Measurements from ENCODE around the gene PPP2R2B. TPM values are rescaled to one million over a fixed set of nuclear protein-coding genes. Genes with fewer than 3 reads are reported as not detected.

PPP2R2B gene
- polyA plus RNA-seq, 2 of the 4 experiments (the other 2 are of a cell fraction): not detected

DNA sequence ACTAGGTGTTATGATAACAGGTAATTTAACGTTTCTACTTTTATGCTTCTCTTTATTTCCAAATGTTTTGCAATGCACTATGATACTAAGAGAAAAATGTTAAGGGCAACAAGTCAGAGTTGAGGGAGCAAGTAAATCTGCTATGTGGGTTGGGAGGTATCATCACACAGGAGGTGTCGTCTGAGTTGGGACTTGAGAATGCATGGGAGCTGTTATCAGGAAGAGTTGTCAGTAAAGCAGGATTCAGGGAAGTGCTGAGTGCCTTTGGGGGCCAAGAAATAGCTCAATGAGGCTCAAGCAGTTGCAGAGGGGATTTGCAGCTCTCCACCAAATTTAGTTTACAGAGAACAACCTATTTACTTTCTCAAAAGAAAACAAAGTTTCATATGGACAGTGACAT is 108.0 kb downstream of the PPP2R2B start:
- ChIA-PET POLR2A (no interaction called here), CTCF (no interaction called here)
- ATAC-seq: no peak
- Histone ChIP-seq H3K4me3 (no peak overlapping the region), H3K4me1 (no peaks in the 10 kb centered on the region), H3K9me3 (no peaks in the 10 kb centered on the region), H3K4me2 (no peak overlapping the region), H3K27ac (no peak overlapping the region)
- TF ChIP-seq ESRRA (IDR thresholded peaks at IDR 0.05; ENCODE audit: borderline replicate concordance, low read length) (no peak), CEBPB (IDR thresholded peaks at IDR 0.05) (no peak), TFCP2L1 (CRISPR knock-in tag; IDR thresholded peaks at IDR 0.05) (no peak), NPAS2 (CRISPR knock-in tag; IDR thresholded peaks at IDR 0.05; ENCODE audit: borderline replicate concordance) (no peak), MAFK (IDR thresholded peaks at IDR 0.05; ENCODE audit: partially characterized antibody) (no peak), SMC3 (IDR thresholded peaks at IDR 0.05) (no peak), HEYL (CRISPR knock-in tag; IDR thresholded peaks at IDR 0.05) (no peak), RFX5 (IDR thresholded peaks at IDR 0.05) (no peak)
- DNase-seq (ENCODE audit: low read depth in 1 of 2, low spot score in 1 of 2): no peak
- FAIRE-seq: no peak
- WGBS (ENCODE audit: missing lambda C conversion rate): under 1% methylated on average over 2 of the region's 2 CpGs

DNA sequence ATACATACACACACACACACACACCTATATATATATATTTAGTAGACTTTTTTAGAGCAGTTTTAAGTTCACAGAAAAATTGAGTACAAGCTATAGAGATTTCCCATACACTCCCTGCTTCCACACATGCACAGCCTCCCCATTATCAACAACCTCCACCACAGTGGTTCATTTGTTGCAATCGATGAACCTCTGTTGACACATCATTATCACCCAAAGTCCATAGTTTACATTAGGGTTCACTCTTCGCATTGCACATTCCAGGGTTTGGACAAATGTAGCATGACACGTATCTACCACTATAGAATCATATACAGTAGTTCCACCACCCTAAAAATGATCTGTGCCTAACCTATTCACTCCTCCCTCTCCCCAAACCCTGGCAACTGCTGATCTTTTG is 111.0 kb downstream of the PPP2R2B start:
- ChIA-PET CTCF (no interaction called here), POLR2A (no interaction called here)
- DNase-seq (ENCODE audit: low read depth in 1 of 2, low spot score in 1 of 2) (no peak), ATAC-seq (no peak), FAIRE-seq (no peak)
- Histone ChIP-seq H3K9me3 (no peaks in the 10 kb centered on the region), H3K4me3 (no peak overlapping the region), H3K4me1 (no peaks in the 10 kb centered on the region), H3K4me2 (no peak overlapping the region), H3K27ac (no peak overlapping the region)
- WGBS (ENCODE audit: missing lambda C conversion rate): 19% methylated on average over 3 of the region's 3 CpGs
- no peak for TF ChIP-seq TP53 (CRISPR knock-in tag; IDR thresholded peaks at IDR 0.05)
- no peak for TF ChIP-seq KDM5A (IDR thresholded peaks at IDR 0.05)
- no peak for TF ChIP-seq CHD2 (IDR thresholded peaks at IDR 0.05; ENCODE audit: low read length, partially characterized antibody)
- no peak for TF ChIP-seq FOSL2 (IDR thresholded peaks at IDR 0.05)
- TF ChIP-seq FOSL2 (CRISPR knock-in tag; IDR thresholded peaks at IDR 0.05): no peak
- TF ChIP-seq, protein P1, sequence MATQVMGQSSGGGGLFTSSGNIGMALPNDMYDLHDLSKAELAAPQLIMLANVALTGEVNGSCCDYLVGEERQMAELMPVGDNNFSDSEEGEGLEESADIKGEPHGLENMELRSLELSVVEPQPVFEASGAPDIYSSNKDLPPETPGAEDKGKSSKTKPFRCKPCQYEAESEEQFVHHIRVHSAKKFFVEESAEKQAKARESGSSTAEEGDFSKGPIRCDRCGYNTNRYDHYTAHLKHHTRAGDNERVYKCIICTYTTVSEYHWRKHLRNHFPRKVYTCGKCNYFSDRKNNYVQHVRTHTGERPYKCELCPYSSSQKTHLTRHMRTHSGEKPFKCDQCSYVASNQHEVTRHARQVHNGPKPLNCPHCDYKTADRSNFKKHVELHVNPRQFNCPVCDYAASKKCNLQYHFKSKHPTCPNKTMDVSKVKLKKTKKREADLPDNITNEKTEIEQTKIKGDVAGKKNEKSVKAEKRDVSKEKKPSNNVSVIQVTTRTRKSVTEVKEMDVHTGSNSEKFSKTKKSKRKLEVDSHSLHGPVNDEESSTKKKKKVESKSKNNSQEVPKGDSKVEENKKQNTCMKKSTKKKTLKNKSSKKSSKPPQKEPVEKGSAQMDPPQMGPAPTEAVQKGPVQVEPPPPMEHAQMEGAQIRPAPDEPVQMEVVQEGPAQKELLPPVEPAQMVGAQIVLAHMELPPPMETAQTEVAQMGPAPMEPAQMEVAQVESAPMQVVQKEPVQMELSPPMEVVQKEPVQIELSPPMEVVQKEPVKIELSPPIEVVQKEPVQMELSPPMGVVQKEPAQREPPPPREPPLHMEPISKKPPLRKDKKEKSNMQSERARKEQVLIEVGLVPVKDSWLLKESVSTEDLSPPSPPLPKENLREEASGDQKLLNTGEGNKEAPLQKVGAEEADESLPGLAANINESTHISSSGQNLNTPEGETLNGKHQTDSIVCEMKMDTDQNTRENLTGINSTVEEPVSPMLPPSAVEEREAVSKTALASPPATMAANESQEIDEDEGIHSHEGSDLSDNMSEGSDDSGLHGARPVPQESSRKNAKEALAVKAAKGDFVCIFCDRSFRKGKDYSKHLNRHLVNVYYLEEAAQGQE (IDR thresholded peaks at IDR 0.05): no peak
- TF ChIP-seq CEBPB (IDR thresholded peaks at IDR 0.05): no peak
- no peak for TF ChIP-seq RCOR1 (IDR thresholded peaks at IDR 0.05; ENCODE audit: low read depth, low read length)
- no peak for TF ChIP-seq RNF2 (IDR thresholded peaks at IDR 0.05; ENCODE audit: borderline replicate concordance, low read depth)
- TF ChIP-seq, protein P2, sequence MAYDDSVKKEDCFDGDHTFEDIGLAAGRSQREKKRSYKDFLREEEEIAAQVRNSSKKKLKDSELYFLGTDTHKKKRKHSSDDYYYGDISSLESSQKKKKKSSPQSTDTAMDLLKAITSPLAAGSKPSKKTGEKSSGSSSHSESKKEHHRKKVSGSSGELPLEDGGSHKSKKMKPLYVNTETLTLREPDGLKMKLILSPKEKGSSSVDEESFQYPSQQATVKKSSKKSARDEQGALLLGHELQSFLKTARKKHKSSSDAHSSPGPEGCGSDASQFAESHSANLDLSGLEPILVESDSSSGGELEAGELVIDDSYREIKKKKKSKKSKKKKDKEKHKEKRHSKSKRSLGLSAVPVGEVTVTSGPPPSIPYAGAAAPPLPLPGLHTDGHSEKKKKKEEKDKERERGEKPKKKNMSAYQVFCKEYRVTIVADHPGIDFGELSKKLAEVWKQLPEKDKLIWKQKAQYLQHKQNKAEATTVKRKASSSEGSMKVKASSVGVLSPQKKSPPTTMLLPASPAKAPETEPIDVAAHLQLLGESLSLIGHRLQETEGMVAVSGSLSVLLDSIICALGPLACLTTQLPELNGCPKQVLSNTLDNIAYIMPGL (CRISPR knock-in tag; IDR thresholded peaks at IDR 0.05; ENCODE audit: borderline replicate concordance): no peak
- TF ChIP-seq HEYL (CRISPR knock-in tag; IDR thresholded peaks at IDR 0.05): no peak
- TF ChIP-seq ZC3H11A (IDR thresholded peaks at IDR 0.05): no peak
- no peak for TF ChIP-seq ZSCAN20 (CRISPR knock-in tag; IDR thresholded peaks at IDR 0.05)

DNA sequence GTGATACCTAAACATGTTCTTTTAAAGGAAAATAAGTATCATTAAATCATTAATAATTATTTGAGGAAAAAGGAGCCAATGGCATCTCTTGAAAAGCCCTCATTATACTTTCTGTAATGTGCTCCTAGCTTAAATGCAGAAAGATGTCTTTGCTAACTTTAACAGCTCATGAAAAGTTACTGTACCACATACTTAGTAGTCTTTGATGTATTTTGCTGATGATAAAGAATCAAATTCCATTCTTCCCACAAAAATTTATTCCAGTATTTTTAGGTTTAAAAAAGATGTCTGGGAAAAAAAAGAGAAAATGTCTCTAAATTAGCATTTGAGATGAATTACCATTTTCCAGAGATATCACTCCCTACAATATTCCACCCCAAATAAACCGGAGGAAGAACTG is 112.5 kb downstream of the PPP2R2B start:
- 3% methylated on average over 1 of the region's 1 CpG for WGBS (ENCODE audit: missing lambda C conversion rate)
- Histone ChIP-seq H3K27ac (no peak overlapping the region), H3K4me3 (no peak overlapping the region), H3K9me3 (no peaks in the 10 kb centered on the region), H3K4me1 (no peaks in the 10 kb centered on the region), H3K4me2 (no peak overlapping the region)
- no peak for DNase-seq (ENCODE audit: low read depth in 1 of 2, low spot score in 1 of 2)
- CTCF ChIA-PET: interaction anchor here (0.8 kb wide), 1 partner anchor 9 kb away, joined by 3 read pairs; no protein-coding TSS in a partner anchor
- POLR2A ChIA-PET: no interaction called here
- no peak for ATAC-seq
- FAIRE-seq: no peak
- TF ChIP-seq, protein P3, sequence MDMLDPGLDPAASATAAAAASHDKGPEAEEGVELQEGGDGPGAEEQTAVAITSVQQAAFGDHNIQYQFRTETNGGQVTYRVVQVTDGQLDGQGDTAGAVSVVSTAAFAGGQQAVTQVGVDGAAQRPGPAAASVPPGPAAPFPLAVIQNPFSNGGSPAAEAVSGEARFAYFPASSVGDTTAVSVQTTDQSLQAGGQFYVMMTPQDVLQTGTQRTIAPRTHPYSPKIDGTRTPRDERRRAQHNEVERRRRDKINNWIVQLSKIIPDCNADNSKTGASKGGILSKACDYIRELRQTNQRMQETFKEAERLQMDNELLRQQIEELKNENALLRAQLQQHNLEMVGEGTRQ (IDR thresholded peaks at IDR 0.05): no peak
- TF ChIP-seq, protein P4, sequence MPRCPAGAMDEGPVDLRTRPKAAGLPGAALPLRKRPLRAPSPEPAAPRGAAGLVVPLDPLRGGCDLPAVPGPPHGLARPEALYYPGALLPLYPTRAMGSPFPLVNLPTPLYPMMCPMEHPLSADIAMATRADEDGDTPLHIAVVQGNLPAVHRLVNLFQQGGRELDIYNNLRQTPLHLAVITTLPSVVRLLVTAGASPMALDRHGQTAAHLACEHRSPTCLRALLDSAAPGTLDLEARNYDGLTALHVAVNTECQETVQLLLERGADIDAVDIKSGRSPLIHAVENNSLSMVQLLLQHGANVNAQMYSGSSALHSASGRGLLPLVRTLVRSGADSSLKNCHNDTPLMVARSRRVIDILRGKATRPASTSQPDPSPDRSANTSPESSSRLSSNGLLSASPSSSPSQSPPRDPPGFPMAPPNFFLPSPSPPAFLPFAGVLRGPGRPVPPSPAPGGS (IDR thresholded peaks at IDR 0.05): no peak
- no peak for TF ChIP-seq RFX5 (IDR thresholded peaks at IDR 0.05)
- no peak for TF ChIP-seq NPAS2 (CRISPR knock-in tag; IDR thresholded peaks at IDR 0.05; ENCODE audit: borderline replicate concordance)
- TF ChIP-seq, protein P5, sequence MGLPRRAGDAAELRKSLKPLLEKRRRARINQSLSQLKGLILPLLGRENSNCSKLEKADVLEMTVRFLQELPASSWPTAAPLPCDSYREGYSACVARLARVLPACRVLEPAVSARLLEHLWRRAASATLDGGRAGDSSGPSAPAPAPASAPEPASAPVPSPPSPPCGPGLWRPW (IDR thresholded peaks at IDR 0.05): no peak
- no peak for TF ChIP-seq FOXS1 (CRISPR knock-in tag; IDR thresholded peaks at IDR 0.05)
- TF ChIP-seq TP53 (CRISPR knock-in tag; IDR thresholded peaks at IDR 0.05): no peak
- TF ChIP-seq CEBPB (IDR thresholded peaks at IDR 0.05): no peak
